ENCODE data around the gene UBE2R2.

UBE2R2 gene

GRCh38 chr9:33923998-33924701 lies 107.2 kb downstream of the UBE2R2 start:
- Histone ChIP-seq H3K4me1 (ENCODE audit: insufficient read depth, low read length) (no peaks in the 10 kb centered on the region), H2AFZ (ENCODE audit: low read depth, low read length) (no peak overlapping the region), H3K4me3 (ENCODE audit: low read length) (no peak overlapping the region), H3K9me3 (ENCODE audit: low read length) (no peaks in the 10 kb centered on the region), H3K36me3 (ENCODE audit: insufficient read depth, low read length) (peaks cover 93% of the 10 kb centered on the region), H3K27me3 (ENCODE audit: insufficient read depth, low read length) (no peaks in the 10 kb centered on the region)

- Histone ChIP-seq H3K9me3 (ENCODE audit: low read length) (no peaks in the 10 kb centered on the region), H3K27me3 (ENCODE audit: insufficient read depth, low read length) (no peaks in the 10 kb centered on the region), H3K36me3 (ENCODE audit: insufficient read depth, low read length) (peaks cover 84% of the 10 kb centered on the region), H2AFZ (ENCODE audit: low read depth, low read length) (no peak overlapping the region), H3K4me1 (ENCODE audit: insufficient read depth, low read length) (no peaks in the 10 kb centered on the region), H3K4me3 (ENCODE audit: low read length) (no peak overlapping the region)
Measured at GRCh38 chr9:33924978-33925797, 108.2 kb downstream of the UBE2R2 start.

GRCh38 chr9:33926746-33927485 lies 110.0 kb downstream of the UBE2R2 start:
- no peak overlapping the region for H2AFZ ChIP-seq (ENCODE audit: low read depth, low read length)
- H3K4me3 ChIP-seq (ENCODE audit: low read length), result no peak overlapping the region
- no peaks in the 10 kb centered on the region for H3K4me1 ChIP-seq (ENCODE audit: insufficient read depth, low read length)
- no peaks in the 10 kb centered on the region for H3K9me3 ChIP-seq (ENCODE audit: low read length)
- peaks cover 79% of the 10 kb centered on the region for H3K36me3 ChIP-seq (ENCODE audit: insufficient read depth, low read length)
- H3K27me3 ChIP-seq (ENCODE audit: insufficient read depth, low read length), result no peaks in the 10 kb centered on the region

- Histone ChIP-seq H2AFZ (ENCODE audit: low read depth, low read length) (no peak overlapping the region), H3K9me3 (ENCODE audit: low read length) (no peaks in the 10 kb centered on the region), H3K4me1 (ENCODE audit: insufficient read depth, low read length) (no peaks in the 10 kb centered on the region), H3K27me3 (ENCODE audit: insufficient read depth, low read length) (no peaks in the 10 kb centered on the region), H3K4me3 (ENCODE audit: low read length) (no peak overlapping the region), H3K36me3 (ENCODE audit: insufficient read depth, low read length) (peaks cover 79% of the 10 kb centered on the region)
Measured at GRCh38 chr9:33927694-33928093, 110.7 kb downstream of the UBE2R2 start.

- Histone ChIP-seq H3K4me3 (ENCODE audit: low read length) (no peak overlapping the region), H3K36me3 (ENCODE audit: insufficient read depth, low read length) (peaks cover 70% of the 10 kb centered on the region), H3K4me1 (ENCODE audit: insufficient read depth, low read length) (no peaks in the 10 kb centered on the region), H3K9me3 (ENCODE audit: low read length) (no peaks in the 10 kb centered on the region), H3K27me3 (ENCODE audit: insufficient read depth, low read length) (no peaks in the 10 kb centered on the region), H2AFZ (ENCODE audit: low read depth, low read length) (no peak overlapping the region)
Measured at GRCh38 chr9:33931326-33931725, 114.4 kb downstream of the UBE2R2 start.

- Histone ChIP-seq H3K4me3 (ENCODE audit: low read length) (no peak overlapping the region), H3K27me3 (ENCODE audit: insufficient read depth, low read length) (no peaks in the 10 kb centered on the region), H3K36me3 (ENCODE audit: insufficient read depth, low read length) (peaks cover 64% of the 10 kb centered on the region), H3K9me3 (ENCODE audit: low read length) (no peaks in the 10 kb centered on the region), H2AFZ (ENCODE audit: low read depth, low read length) (no peak overlapping the region), H3K4me1 (ENCODE audit: insufficient read depth, low read length) (no peaks in the 10 kb centered on the region)
Measured at GRCh38 chr9:33932078-33932807, 115.3 kb downstream of the UBE2R2 start.

- Histone ChIP-seq H3K27me3 (ENCODE audit: insufficient read depth, low read length) (no peaks in the 10 kb centered on the region), H3K4me1 (ENCODE audit: insufficient read depth, low read length) (no peaks in the 10 kb centered on the region), H2AFZ (ENCODE audit: low read depth, low read length) (no peak overlapping the region), H3K9me3 (ENCODE audit: low read length) (no peaks in the 10 kb centered on the region), H3K36me3 (ENCODE audit: insufficient read depth, low read length) (peaks cover 45% of the 10 kb centered on the region), H3K4me3 (ENCODE audit: low read length) (no peak overlapping the region)
Measured at GRCh38 chr9:33934188-33934878, 117.4 kb downstream of the UBE2R2 start.

GRCh38 chr9:33939924-33940874 lies 123.2 kb downstream of the UBE2R2 start:
- Histone ChIP-seq H3K9me3 (ENCODE audit: low read length) (no peaks in the 10 kb centered on the region), H3K27me3 (ENCODE audit: insufficient read depth, low read length) (no peaks in the 10 kb centered on the region), H3K36me3 (ENCODE audit: insufficient read depth, low read length) (peaks cover 51% of the 10 kb centered on the region), H3K4me1 (ENCODE audit: insufficient read depth, low read length) (no peaks in the 10 kb centered on the region), H2AFZ (ENCODE audit: low read depth, low read length) (no peak overlapping the region), H3K4me3 (ENCODE audit: low read length) (no peak overlapping the region)

- no peaks in the 10 kb centered on the region for H3K9me3 ChIP-seq (ENCODE audit: low read length)
- H3K4me3 ChIP-seq (ENCODE audit: low read length), result no peak overlapping the region
- peaks cover 65% of the 10 kb centered on the region for H3K36me3 ChIP-seq (ENCODE audit: insufficient read depth, low read length)
- no peaks in the 10 kb centered on the region for H3K27me3 ChIP-seq (ENCODE audit: insufficient read depth, low read length)
- H2AFZ ChIP-seq (ENCODE audit: low read depth, low read length), result no peak overlapping the region
- H3K4me1 ChIP-seq (ENCODE audit: insufficient read depth, low read length), result no peaks in the 10 kb centered on the region
Measured at GRCh38 chr9:33942471-33943083, 125.6 kb downstream of the UBE2R2 start.

- Histone ChIP-seq H3K27me3 (ENCODE audit: insufficient read depth, low read length) (no peaks in the 10 kb centered on the region), H3K4me3 (ENCODE audit: low read length) (no peak overlapping the region), H3K36me3 (ENCODE audit: insufficient read depth, low read length) (peaks cover 70% of the 10 kb centered on the region), H2AFZ (ENCODE audit: low read depth, low read length) (no peak overlapping the region), H3K4me1 (ENCODE audit: insufficient read depth, low read length) (no peaks in the 10 kb centered on the region), H3K9me3 (ENCODE audit: low read length) (peaks cover 2% of the 10 kb centered on the region)
Measured at GRCh38 chr9:33943389-33943788, 126.4 kb downstream of the UBE2R2 start.

- Histone ChIP-seq H3K27me3 (ENCODE audit: insufficient read depth, low read length) (no peaks in the 10 kb centered on the region), H3K36me3 (ENCODE audit: insufficient read depth, low read length) (peaks cover 67% of the 10 kb centered on the region), H3K4me1 (ENCODE audit: insufficient read depth, low read length) (no peaks in the 10 kb centered on the region), H3K4me3 (ENCODE audit: low read length) (no peak overlapping the region), H3K9me3 (ENCODE audit: low read length) (peaks cover 2% of the 10 kb centered on the region), H2AFZ (ENCODE audit: low read depth, low read length) (no peak overlapping the region)
Measured at GRCh38 chr9:33946779-33947535, 130.0 kb downstream of the UBE2R2 start.

Measured in neuron (in vitro differentiated cells).